GM13976 (cell line): ENCODE data around the gene MICALL2.

Source experiments
- DNase-seq: peaks from one replicate; pipeline ENCODE4 v3.0.0; 2012; ENCODE audit warnings: low spot score
- in situ Hi-C: fragments of 300-500 bp; cut with MboI; formaldehyde crosslinking; loops from one replicate; pipeline ENCODE4 v1.12.0; 2022; ENCODE audit warnings: low sequenced_read_pairs, mixed read lengths, inconsistent platforms; ENCODE audit not compliant: unreplicated experiment
- TF ChIP-seq, protein P1 (sequence below): IDR thresholded peaks from 2 replicates; pipeline ENCODE4 v1.5.1; 2012; ENCODE audit warnings: borderline replicate concordance, mild to moderate bottlenecking; ENCODE audit not compliant: insufficient read depth; ENCODE audit errors: extremely low read depth, missing control alignments, control extremely low read depth

The MICALL2 gene

DNA sequence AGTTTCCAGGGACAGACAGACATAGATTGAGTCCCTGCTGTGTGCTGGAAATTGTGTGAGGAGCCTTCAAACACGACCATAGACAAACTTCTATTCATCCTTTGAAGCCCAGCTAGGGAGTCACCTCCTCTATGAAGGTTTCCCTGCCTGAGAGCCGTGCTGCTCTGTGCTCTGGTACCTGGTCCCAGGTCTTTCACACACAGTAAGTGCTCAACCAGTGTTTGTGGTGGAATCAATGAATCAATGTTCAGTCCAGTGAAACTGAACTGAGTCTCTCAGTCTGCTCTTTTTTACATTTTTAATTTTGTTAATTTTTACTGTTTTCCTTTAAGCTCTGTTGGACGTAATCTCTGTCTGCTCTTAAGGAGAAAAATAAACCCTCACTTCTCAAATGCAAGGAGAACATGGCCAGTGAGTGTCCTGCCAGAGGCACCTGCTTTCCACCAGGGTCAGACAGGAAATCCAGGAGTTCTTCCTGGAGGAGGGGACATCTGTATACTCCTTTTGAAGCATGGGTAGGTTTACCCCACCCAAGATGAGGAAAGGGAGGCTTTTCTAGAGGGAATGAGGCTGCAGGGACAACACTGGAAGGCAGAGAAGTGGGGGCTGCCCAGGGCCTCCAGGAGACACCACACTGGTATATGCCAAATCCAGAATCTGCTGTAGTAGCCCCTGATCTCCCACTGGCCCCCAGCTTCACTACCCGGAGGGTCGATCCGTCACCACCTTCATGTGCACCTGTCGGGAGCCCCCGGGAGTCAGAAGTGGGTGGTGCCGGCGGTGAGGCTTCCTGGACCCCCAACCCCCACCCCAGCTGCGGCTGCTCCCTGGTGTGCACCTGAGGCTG lies 56.3 kb downstream of the MICALL2 start:
- DNase-seq = no peak
- in situ Hi-C loops = no loop called here
- TF ChIP-seq, protein P1, sequence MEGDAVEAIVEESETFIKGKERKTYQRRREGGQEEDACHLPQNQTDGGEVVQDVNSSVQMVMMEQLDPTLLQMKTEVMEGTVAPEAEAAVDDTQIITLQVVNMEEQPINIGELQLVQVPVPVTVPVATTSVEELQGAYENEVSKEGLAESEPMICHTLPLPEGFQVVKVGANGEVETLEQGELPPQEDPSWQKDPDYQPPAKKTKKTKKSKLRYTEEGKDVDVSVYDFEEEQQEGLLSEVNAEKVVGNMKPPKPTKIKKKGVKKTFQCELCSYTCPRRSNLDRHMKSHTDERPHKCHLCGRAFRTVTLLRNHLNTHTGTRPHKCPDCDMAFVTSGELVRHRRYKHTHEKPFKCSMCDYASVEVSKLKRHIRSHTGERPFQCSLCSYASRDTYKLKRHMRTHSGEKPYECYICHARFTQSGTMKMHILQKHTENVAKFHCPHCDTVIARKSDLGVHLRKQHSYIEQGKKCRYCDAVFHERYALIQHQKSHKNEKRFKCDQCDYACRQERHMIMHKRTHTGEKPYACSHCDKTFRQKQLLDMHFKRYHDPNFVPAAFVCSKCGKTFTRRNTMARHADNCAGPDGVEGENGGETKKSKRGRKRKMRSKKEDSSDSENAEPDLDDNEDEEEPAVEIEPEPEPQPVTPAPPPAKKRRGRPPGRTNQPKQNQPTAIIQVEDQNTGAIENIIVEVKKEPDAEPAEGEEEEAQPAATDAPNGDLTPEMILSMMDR = no peak

DNA sequence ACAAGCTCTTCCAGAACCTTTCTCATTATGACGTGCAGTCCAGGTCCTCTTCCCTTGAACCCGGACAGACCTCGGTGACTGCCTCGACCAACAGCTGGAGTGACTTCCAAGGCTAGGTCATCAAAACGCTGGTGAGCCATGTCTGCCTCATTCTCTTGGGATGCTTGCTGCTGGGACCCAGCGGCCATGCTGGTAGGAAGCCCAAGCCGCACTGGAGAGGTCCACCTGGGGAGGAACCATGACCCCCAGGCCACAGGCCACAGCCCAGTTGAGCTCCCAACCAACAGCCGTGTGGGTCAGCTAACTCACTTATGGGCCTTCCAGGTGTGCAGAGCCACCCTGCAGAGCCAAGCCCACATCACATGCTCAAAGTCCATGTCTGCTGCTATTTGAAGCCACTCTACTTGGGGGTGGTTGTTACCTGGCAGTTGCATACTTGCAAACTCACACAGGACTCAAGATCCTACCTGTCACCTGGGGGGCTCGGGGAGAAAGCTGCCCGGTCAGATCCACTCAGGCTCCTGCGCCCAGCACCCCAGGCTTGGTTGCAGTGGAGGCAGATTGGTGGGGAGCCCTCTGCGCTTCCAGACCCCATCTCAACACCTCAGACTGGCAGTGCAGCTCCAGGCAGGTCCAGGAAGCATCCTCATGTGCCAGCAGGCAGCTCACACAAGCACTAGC lies 57.0 kb downstream of the MICALL2 start:
- in situ Hi-C loops = no loop called here
- TF ChIP-seq, protein P1 = no peak
- DNase-seq = no peak

DNA sequence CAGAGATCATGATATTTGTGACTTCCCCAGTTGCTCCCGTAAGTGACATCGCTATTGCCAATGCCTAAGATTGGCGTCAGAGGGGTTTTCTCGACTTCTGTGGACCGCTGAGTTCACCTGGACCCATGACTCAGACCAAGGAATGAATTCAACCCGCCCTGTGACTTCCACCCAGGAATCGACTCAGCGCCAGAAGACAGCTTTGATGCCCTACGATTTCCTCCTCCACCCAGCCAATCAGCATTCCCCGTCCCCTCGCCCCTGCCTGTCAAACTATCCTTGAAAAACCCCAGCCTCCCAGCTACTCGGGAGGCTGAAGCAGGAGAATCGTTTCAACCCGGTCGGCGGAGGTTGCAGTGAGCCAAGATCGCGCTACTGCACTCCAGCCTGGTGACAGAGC lies 58.3 kb downstream of the MICALL2 start:
- DNase-seq = no peak
- in situ Hi-C loops = no loop called here
- TF ChIP-seq, protein P1 = no peak

DNA sequence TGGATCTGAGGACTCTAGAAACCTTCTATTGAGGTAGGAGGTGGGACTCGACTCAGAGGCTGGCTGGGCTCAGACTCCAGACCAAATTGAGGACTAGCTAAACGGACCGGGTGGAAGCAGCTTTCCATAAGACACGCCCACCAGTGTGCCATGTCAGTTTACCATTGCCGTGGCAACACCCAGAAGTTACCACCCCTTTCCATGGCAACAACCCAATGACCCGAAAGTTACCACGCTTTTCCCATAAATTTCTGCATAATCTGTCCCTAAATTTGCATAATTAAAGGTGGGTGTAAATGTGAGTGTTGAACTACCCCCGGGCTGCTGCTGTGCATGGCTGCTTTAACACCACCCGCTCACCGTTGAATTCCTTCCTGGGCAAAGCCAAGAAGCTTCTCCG lies 58.9 kb downstream of the MICALL2 start:
- TF ChIP-seq, protein P1 = no peak
- in situ Hi-C loops = no loop called here
- DNase-seq = no peak

DNA sequence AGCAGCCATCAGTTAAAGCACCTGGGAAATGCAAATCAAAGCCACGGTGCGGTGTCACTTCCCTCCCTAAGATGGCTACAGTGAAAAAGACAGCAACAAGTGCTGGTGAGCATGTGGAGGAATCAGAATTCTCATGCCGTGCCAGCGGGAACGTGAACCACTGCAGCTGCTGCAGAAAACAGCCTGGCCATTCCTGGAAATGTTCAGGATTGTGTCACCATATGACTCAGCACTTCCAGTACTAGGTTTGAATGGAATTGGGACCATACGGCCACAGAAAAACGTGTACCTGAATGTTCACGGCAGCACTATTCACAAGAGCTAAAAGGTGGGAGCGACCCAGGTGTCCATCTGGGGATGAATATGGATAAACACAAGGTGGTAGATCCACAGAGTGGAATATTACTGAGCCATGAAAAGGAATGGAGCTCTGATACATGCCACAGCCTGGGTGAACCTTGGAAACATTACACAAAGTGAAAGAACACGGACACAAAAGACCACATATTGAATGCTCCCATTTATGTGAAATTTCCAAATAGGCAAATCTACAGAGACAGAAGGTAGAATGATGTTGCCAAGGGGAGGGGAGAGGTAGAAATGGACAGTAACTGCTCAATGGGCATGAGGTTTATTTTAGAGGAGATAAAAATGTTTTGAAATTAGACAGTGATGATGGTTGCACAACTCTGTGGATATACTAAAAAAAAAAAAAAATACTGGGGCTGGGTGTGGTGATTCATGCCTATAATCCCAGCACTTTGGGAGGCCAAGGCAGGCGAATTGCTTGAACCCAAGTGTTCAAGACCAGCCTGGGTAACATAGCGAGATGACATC lies 61.6 kb downstream of the MICALL2 start:
- in situ Hi-C loops = no loop called here
- no peak for DNase-seq
- TF ChIP-seq, protein P1 = no peak

DNA sequence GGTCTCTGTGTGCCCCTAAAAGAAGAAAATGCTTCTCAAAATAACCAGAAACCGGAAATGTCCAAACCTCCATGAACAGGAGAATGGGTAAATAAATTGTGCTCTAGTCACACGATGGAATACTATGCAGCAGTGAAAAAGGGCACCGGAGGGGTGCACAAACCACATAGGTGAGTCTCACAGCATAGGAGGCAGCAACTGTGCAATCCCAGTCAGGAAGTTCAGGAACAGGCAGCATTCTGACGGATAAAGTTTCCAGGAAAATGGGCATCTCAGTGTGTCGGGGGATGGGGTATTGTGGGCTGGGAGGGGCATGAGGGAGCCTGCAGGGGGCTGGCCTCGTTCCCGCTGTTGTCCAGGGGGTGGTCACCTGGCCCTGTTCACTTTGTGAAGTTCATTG lies 63.1 kb downstream of the MICALL2 start:
- DNase-seq = no peak
- in situ Hi-C loops = no loop called here
- TF ChIP-seq, protein P1 = no peak
